ENCODE data around the gene DUSP8.
"Not testable (repeated sequence)": the region's sequence is repeated elsewhere in the genome, so short reads cannot be mapped to it uniquely, and the experiment has no call there.

The DUSP8 gene

GRCh38 chr11:1513326-1514296 lies 58.5 kb downstream of the DUSP8 start:
- no peak for FAIRE-seq

DNA sequence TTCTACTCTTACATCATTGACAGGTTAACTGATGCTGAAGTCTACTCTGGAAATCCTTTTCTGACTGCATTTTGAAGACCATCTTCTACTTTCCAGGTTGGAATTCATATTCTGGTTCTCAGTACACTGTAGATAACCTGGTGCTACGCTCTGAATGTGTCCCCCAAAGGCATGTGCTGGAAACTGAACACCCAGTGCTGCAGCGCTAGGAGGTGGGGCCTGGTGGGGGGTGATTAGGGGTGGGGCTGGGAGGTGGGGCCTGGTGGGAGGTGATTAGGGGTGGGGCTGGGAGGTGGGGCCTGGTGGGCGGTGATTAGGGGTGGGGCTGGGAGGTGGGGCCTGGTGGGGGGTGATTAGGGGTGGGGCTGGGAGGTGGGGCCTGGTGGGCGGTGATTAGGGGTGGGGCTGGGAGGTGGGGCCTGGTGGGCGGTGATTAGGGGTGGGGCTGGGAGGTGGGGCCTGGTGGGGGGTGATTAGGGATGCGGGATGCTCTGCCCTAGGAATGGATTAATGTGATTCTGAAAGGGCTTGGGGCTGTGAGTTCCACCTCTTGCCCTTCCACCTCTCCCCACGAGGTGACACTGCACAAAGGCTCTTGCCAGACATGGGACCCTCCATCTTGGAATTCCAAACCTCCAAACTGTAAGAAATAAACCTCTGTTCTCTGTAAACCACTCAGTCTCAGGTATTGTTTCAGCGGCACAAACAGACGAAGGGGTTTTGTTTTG lies 59.4 kb downstream of the DUSP8 start:
- FAIRE-seq, result not testable (repeated sequence)

GRCh38 chr11:1511937-1512496 lies 60.1 kb downstream of the DUSP8 start:
- no peak for FAIRE-seq

DNA sequence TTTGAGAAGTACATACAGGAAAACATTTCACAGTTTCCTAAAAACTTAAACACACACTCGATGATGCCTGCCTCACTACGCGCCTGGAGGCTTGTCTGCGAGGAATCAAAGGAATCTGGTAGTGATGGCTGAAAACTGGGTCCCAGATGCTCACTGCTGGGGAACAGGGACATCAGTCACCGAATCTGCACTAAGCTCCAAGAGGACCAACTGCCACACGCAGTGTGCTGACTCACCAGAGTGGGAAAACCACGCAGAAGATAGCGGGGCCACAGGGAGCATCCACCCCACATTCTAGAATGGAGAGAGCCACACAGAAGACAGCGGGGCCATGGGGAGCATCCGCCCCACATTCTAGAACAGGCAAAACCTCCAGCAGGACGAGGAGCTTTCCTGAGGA lies 61.1 kb downstream of the DUSP8 start:
- no peak for FAIRE-seq

DNA sequence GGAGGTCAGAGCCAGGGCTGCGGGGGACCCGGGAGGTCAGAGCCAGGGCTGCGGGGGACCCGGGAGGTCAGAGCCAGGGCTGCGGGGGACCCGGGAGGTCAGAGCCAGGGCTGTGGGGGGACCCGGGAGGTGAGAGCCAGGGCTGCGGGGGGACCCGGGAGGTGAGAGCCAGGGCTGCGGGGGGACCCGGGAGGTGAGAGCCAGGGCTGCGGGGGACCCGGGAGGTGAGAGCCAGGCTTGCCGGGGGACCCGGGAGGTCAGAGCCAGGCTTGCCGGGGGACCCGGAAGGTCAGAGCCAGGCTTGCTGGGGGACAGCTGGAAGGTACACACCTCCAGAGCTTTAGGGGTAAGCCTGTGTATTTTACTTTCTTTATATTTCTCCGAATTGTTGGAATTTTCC lies 61.7 kb downstream of the DUSP8 start:
- FAIRE-seq, result not testable (repeated sequence)

- no peak for FAIRE-seq
These were observed 62.3 kb downstream of the DUSP8 start for GRCh38 chr11:1509626-1510255.

- no peak for FAIRE-seq
These were observed 63.1 kb downstream of the DUSP8 start for GRCh38 chr11:1508986-1509385.

DNA sequence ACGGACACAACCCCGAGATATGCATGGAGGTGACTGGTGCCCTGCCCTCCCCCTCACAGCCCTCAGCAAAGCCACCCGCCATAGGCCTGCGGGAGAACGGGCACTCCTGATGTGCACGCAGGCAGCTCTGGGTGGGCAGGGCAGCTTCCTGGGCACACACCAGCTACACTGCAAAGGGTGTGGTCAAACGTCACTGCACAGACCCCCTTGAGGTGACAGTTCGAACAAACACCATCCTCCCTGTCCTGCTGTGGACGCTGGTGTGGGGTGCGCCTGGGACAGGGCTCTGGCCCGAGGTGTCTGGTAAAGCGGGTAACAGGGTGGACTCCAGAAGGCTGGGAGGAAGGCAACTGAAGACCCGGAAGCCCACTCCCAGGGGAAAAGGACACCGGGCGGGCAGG lies 63.6 kb downstream of the DUSP8 start:
- FAIRE-seq, result no peak

GRCh38 chr11:1507381-1508140 lies 64.5 kb downstream of the DUSP8 start:
- FAIRE-seq, result no peak

- FAIRE-seq, result no peak
These were observed 65.1 kb downstream of the DUSP8 start for GRCh38 chr11:1506981-1507380.

DNA sequence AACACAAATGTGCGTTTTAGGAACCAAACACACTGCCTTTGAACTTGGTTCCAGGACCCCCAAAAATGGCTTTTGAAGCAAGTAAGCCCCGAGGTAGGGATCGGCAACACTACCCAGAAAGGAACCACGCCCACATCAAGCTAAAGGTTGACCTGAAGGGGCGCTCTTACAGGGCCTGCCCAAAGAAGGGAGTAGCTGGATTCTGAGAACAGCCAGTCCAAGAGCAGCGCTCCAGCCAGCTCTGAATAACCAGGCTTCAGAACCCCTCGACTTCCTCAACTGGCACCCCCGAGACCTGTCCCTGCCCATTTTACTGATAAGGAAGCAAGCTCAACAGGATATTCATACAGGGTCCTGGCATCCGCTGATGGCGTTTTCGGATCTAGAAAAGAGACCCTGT lies 66.6 kb downstream of the DUSP8 start:
- no peak for FAIRE-seq

DNA sequence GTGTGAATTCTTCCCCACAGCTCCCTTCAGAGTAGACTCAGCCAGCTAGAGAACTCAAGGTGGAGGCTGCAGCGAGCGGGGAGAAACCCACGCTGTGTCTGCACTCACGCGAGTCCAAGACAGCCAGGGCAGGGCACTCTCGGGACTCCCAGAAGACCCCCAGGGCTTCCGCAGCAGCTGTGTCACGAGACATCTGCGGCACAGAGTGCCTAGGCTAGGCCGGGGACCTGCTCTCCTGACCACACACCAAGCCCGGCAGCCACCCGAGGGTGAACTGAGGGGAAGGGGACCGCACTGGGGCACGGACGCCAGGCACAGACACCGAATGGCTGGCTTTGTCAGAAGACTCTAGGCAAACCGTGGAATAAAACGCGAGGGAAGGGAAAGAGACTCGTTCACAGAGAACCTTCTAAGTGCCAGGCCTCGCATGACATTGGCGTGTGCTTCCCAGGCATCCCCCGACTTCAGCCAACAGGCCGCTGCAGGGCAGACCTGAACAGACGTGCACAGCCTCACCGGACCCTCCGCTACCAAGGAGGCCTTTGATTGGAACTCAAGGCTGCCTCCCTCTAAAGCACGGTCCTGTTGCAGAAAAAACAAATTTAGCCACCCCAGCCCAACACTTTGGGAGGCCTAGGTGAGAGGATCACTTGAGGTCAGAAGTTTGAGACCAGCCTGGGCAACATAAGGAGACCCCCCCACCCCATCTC lies 67.3 kb downstream of the DUSP8 start:
- FAIRE-seq, result no peak

DNA sequence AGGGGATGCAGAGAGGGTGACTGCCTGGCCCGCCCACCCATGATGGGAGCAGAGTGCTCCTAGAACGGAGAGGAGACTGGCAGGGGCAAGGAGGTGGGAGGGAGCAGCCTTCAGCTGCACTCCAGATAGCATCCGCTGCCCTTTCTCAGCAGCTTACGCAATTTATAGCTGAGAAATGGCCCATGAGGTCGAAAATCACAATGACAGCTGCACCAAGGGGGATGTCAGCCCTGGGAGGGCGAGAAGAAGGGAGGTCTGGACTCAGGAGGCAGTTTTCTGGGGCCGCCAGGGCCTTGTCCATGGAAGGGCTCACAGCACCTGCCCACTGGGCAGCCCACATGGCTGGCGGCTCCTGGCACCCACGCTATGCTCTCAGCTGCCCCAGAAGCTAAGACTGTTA lies 67.9 kb downstream of the DUSP8 start:
- FAIRE-seq, result no peak
